Right hindlimb (tissue), 1 donor: ENCODE data around the gene LZTR1.

ENCODE experiments used
- DNase-seq: peaks from one replicate; pipeline ENCODE4 v3.0.0-alpha.2; 2018

The LZTR1 gene

DNA sequence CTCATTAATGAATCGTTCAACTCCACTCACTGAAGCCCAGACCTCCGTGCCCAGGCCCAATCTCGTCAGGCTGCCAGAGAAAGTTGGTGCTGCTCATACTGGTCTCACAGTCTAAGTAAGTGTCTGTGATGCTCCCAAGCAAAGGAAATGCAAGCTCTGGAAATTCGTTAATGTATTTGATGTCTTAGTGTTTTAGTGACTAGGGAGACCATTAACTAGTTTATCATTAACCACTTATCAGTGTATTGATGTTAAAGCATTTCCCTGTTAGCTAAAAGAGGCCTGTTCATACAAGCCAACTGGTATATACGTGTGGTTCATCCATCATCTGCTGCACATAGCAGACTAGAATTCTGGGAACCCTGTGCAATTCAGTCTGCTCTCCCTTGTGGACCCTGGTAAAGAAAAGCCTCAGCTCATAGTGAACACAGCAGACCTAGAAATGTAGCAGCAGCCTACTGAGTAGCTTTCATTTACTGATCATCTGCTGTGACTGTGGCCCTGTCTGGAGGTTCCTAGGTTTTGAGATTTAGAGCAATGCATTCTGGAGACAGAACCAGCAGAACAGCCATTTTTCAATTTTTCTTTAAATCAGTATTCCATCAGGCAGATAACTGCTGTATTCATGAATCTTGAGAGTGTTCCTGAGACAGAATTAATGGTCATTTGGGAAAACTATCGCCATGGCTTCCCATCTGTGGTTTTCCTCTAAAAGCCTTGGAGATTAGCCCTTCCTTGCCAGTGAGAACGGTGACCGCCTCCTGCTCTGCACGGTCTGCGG, 30.8 kb upstream of the LZTR1 start:
- no peak for DNase-seq

GRCh38 chr22:20951932-20952380, 30.1 kb upstream of the LZTR1 start:
- no peak for DNase-seq

DNA sequence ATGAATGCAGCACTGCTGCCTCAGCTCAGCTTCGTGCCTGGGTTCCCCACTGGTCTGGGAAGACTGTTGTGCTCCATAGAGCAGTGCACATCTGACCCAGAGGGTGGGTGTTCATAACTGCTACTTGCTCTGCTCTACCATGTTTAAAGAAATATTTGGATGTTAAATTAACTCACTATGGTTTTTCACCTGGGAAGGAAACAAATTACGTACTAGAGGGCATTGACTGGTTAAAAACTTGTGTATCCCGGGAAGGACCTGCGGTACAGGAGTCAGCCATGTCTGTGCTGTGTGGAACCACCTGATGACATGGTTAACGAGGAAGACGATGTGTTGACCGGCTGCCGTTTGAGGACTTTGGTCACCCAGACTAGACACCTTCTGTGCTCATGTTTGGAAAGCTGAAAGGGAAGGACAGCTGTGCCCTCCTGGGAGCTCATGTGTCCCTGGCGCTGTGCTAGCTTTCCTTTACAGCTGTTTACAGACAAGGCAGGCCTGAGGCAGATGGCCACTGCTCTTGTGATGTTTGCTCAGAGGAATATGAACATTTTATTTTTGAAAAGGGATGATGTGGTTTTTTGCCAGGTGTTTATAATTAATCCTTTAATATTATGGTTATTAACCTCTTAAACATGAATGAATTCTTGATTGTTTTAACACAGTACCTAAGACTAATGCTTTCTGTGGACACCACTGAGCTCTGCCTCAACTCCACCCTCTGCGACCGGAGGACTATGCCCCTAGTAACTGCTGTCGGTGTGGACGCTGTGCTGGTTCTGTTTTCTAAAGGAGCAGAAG, 29.4 kb upstream of the LZTR1 start:
- DNase-seq: no peak

DNA sequence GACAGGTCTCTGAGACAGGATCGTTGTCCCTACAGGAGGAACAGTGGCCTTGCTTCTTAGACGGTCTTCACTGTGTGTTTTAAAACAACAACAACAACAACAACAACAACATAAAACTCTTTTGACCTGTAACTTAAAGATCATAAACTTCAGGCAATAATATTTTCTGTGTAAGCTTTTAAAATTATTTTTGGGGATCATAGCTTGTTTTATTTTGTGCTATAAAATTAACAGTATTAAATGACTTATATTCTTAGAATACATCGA, 28.8 kb upstream of the LZTR1 start:
- no peak for DNase-seq

DNA sequence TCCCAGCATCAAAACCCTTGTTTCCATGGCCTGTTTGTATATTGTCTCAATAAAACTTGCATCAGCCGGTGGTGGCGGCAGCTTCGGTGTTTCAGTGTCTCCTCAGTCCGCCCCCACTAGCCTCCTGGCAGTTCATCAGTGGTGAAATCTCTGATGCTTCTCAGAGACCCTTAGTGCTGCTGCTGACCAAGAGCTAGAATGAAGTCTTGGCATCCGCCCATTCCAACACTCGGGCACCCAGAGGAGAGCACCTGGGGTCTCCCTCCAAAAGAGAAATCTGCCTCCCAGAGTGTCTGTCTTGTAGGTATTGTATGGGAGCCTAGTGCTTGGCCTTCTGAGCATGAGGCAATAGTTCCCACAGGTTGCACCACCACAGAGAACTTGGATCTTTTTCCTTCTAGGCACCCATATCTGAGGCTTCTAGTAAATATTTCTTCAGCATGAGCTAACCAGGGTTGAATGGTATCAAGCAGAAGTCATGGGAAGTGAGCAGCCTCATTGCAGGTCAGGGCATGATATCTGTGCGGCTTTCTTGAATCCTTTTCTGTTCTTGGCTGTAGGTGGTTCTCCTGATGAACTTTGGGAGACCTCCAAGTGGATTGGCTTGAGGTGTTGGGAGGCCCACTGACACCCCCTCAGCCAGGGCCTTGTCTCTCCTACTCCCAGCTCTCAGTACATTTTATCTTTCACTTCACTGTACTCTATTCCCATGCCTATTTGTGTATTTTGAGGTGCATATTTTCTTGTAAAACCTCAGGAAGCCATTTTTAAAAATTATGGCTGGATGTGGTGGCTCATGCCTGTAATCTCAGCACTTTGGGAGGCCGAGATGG, 28.2 kb upstream of the LZTR1 start:
- no peak for DNase-seq

- DNase-seq: no peak
Observed at GRCh38 chr22:20955548-20955947, 26.5 kb upstream of the LZTR1 start.

- no peak for DNase-seq
Observed at GRCh38 chr22:20956258-20957101, 25.6 kb upstream of the LZTR1 start.

- DNase-seq: no peak
Observed at GRCh38 chr22:20957102-20957682, 24.9 kb upstream of the LZTR1 start.

GRCh38 chr22:20957683-20958431, 24.2 kb upstream of the LZTR1 start:
- DNase-seq: no peak

DNA sequence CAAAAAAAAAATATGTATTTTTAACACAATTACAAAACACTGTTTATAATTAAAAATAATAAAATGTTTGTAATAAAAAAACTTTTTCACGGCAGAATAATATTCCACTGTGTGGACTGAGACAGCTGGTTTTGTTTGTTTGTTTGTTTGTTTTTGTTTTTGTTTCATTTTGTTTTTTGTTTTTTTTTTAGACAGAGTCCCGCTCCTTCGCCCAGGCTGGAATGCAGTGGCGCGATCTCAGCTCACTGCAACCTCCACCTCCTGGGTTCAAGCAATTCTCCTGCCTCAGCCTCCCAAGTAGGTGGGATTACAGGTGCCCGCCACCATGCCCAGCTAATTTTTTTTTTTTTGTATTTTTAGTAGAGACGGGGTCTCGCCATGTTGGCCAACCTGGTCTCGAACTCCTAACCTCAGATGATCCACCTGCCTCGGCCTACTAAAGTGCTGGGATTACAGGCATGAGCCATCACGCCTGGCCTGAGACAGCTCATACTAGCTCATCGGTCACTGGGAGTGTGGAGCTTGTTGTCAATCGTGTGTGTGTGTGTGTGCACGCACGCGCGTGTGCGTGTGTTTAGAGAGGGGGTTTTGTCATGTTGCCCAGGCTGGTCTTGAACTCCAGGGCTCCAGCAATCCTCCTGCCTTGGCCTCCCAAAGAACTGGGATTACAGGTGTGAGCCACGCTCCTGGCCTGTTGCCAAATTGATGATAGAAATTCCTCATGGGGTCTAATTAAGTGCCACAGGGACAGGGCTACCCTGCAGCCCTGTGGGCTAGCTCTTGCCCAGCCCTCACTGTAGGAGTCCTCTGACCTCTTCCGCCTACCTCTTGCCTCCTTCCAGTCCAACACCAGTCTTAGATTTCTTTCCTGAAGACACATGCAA, 22.3 kb upstream of the LZTR1 start:
- no peak for DNase-seq

- DNase-seq: no peak
Observed at GRCh38 chr22:20960609-20961008, 21.5 kb upstream of the LZTR1 start.

DNA sequence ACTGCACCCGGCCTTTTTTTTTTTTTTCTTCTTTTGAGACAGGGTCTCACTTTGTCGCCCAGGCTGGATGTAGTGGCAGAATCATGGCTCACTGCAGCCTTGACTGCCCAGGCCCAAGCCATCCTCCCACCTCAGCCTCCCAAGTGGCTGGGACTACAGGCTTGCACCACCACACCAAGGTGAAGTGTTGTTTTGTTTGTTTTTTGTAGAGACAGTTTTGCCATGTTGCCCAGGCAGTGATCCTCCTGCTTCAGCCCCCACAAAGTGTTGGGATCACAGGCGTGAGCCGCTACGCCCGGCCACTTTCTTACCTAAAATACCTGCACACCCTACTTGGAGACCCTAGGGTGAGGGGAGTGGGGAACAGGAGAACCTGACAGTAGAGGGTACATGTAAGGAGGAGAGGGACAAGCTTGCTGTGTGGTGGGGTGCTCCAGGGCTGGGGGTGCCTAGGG, 19.6 kb upstream of the LZTR1 start:
- no peak for DNase-seq

DNA sequence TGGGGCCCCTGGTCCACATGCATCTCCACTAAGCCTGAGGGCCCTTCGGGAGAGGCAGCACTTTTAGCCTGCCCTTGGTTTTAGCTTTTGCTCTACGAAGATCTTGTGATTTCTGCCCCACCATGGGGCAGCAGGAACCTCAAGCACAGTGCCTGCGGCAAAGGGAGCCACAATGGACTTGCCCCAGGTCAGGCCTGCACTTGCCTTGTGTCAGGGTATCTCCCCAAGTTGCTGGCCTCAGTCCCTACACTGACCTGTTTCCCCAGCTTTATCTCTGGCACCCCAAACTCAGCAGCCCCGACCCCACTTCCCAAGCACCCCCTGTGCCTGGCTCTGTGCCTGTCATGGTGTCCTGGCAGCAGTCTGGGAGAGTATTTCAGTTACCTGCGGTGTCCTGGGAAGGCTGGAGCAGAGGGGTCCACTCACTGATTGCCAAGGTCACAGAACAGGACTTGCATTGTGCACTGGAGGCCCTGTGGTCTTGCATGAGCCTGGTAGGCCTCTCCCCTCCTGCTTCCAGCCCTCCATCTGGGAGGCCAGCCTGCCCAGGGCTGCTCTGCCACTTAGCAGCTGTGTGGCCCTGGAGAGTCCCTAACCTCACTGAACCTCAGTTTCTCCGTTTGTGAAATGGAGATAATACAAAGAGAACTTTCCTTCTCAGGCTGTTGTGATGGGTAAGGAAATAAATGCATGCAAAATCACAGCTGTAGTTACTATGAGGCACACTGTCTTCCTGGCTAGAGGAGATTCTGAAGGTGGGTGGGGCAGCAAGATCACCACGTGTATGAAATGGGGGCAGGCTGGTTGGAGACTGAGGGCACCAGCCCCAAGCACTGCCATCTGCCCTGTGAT, 18.7 kb upstream of the LZTR1 start:
- DNase-seq: no peak

DNA sequence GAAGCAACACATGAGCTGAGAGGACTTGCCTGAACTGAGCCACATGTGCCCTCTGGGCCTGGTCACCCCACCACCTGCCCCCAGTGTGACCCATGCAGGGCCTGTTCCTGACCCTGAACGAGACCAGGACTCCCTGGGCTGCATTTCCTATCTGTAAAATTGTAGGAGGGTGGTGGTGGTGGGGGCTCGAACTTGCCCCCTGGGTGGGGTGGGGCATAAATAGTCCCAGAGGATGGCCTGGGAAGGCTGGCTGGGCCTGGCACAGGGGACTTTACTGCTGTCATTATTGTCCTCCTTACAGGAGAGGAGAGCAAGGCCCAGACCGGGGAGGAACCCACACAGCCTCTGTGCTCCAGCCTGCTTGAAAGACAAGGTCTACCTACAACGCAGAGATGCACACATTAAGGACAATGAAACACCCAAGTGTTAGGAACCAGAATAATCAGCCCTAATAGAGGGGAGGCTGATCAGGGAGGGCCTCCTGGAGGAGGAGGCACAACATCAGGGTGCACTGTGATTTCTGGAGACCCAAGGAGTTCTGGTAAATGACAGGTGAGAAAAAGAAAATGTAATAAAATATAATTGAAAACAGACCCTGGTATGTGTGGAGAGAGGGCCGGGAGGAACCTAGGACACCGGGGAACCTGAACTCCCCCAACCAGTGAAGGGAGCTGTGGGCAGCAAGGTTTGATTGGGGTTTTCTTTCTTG, 17.9 kb upstream of the LZTR1 start:
- no peak for DNase-seq

GRCh38 chr22:20964799-20965103, 17.3 kb upstream of the LZTR1 start:
- no peak for DNase-seq

DNA sequence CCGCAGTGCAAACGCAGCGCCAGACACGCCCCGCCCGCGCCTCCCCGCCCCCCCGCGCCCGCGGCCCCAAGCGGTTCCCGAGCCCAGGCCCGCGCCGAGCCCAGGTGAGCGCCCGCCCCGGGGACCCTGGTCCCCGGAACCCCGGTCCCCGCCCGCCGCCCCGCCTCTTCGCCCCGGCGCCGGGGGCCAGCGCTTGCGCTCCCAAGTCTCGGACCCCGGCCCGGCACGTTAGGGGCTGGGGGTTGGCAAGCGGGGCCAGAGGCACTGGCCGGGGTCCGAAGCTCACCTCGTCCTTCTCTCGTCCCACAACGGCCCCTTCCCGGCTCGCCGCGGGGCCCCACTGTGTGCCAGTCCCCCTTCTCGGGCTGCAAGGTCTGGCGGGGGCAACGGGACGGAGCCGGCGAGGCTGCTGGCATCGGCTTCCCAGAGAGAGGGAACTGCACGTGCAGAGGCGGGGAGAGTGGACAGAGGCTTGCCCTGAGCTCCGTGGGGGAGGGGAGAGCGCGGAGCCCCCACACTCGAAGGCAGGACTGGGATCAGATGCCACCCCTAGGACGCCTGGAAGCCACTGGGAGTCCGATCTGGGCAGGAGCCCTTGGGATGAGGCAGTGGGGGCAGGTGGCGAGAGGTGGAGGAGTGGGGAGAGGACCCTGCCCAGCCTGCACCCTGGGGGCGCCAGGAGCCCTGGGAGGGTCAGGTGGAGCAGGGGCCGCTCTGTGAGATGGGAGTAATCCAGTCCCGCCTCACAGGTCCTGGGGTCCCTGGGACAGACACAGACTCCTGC, 16.8 kb upstream of the LZTR1 start:
- DNase-seq: no peak

DNA sequence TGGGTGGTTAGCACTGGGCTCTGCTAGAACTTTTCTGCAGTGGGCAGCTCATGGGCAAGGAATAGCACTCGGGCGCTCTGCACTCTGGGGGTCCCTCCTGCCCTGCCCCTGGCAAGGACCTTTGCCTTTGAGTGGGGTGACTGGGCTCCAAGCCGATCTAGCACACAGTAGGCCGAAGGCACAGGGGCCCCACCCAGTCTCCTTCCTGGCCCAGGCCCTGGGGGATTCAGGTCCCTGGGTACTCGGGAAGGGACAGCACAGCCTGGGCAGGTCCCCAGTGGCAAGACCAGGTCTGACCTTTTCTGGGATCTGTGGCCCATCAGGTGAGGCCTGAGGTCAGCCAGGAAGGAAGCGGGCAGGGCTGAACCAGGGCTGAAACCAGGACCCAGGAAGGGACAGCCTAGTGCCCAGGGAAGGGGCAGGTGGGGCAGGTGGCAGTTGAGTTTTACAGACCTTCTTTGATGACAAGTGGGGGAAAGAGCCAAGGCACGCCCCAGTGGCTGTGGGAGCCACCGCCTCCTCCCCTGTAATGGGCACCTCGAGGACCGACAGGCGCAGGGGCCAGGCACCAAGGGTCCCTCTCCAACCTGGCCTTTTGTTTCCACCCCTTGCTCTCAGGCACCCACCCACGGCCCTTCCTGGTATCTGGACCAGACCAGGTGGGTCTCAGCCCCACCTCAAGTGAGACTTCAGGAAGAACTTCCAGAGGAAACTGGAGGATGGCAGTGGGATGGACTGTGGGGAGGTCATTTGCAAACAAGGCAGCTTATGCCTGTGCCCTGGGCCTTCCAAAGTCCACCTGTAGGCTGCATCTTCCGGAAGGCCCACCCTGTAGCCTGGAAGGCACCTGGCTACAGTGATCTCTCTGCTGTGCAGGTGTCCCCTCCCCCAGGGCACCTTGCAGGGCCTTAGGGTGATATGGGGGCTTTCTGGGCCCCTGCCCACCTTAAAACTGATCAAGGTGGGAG, 15.9 kb upstream of the LZTR1 start:
- no peak for DNase-seq
